ENCODE results near the gene SWT1. TPM values are rescaled to one million over a fixed set of nuclear protein-coding genes. Genes with fewer than 3 reads are reported as not detected.

SWT1 gene
- total RNA-seq, 1 experiment from 2014 or later: 2.1 TPM

DNA sequence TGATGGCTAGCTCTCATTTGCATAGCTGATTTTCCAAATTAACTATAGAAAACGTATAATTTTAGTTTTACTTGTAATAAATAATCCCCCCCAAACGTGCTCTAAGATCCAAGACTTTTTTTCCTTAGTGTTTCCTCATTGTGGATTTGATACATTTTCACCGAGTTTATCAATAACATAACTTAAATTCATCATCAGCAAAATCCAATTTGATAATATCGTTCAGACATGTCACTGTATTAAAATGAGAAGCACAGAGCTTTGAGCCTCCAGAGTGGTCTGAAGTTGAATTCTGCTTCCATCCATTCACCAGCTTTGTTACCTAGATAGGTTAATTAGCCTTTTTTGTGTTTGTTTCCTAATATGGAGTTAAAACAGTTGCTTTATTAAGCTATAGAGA, 108.3 kb downstream of the SWT1 start:
- no peak for ATAC-seq
- H3K27ac ChIP-seq (ENCODE audit: low read length): no peak overlapping the region
- in situ Hi-C loops (cut with HindIII; ENCODE audit: low pct_unique_long_range_greater_than_20kb, low sequenced_read_pairs) (no loop called here), intact Hi-C loops (cut with micrococcal nuclease; ENCODE audit: unreplicated experiment) (no loop called here)
- CTCF ChIA-PET: no interaction called here
- DNase-seq (ENCODE audit: low read depth, low spot score): no peak
- no TSS peak for BruUV-seq (replicated peaks)
- no peaks in the 10 kb centered on the region for H3K36me3 ChIP-seq (ENCODE audit: control insufficient read depth, insufficient read depth, low read length)
- TF ChIP-seq, protein P1, sequence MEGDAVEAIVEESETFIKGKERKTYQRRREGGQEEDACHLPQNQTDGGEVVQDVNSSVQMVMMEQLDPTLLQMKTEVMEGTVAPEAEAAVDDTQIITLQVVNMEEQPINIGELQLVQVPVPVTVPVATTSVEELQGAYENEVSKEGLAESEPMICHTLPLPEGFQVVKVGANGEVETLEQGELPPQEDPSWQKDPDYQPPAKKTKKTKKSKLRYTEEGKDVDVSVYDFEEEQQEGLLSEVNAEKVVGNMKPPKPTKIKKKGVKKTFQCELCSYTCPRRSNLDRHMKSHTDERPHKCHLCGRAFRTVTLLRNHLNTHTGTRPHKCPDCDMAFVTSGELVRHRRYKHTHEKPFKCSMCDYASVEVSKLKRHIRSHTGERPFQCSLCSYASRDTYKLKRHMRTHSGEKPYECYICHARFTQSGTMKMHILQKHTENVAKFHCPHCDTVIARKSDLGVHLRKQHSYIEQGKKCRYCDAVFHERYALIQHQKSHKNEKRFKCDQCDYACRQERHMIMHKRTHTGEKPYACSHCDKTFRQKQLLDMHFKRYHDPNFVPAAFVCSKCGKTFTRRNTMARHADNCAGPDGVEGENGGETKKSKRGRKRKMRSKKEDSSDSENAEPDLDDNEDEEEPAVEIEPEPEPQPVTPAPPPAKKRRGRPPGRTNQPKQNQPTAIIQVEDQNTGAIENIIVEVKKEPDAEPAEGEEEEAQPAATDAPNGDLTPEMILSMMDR (IDR thresholded peaks at IDR 0.05): no peak
- TF ChIP-seq POLR2AphosphoS5 (IDR thresholded peaks at IDR 0.05; ENCODE audit: low read depth, low read length) (no peak), TCF7L2 (IDR thresholded peaks at IDR 0.05; ENCODE audit: low read depth, low read length) (no peak), SIN3A (IDR thresholded peaks at IDR 0.05; ENCODE audit: borderline replicate concordance, insufficient read depth, low read depth, low read length) (no peak)
- TF ChIP-seq, protein P2, sequence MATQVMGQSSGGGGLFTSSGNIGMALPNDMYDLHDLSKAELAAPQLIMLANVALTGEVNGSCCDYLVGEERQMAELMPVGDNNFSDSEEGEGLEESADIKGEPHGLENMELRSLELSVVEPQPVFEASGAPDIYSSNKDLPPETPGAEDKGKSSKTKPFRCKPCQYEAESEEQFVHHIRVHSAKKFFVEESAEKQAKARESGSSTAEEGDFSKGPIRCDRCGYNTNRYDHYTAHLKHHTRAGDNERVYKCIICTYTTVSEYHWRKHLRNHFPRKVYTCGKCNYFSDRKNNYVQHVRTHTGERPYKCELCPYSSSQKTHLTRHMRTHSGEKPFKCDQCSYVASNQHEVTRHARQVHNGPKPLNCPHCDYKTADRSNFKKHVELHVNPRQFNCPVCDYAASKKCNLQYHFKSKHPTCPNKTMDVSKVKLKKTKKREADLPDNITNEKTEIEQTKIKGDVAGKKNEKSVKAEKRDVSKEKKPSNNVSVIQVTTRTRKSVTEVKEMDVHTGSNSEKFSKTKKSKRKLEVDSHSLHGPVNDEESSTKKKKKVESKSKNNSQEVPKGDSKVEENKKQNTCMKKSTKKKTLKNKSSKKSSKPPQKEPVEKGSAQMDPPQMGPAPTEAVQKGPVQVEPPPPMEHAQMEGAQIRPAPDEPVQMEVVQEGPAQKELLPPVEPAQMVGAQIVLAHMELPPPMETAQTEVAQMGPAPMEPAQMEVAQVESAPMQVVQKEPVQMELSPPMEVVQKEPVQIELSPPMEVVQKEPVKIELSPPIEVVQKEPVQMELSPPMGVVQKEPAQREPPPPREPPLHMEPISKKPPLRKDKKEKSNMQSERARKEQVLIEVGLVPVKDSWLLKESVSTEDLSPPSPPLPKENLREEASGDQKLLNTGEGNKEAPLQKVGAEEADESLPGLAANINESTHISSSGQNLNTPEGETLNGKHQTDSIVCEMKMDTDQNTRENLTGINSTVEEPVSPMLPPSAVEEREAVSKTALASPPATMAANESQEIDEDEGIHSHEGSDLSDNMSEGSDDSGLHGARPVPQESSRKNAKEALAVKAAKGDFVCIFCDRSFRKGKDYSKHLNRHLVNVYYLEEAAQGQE (IDR thresholded peaks at IDR 0.05; ENCODE audit: insufficient read depth in 1 of 2, low read depth in 2 of 2, low read length in 1 of 2): no peak
- POLR2A ChIA-PET: no interaction called here
- no peaks in the 10 kb centered on the region for H3K27me3 ChIP-seq (ENCODE audit: control insufficient read depth, insufficient read depth, low read length)
- H3K4me3 ChIP-seq (ENCODE audit: low read depth in 2 of 2, low read length in 2 of 2): no peak overlapping the region
- no peaks in the 10 kb centered on the region for H3K9me3 ChIP-seq (ENCODE audit: control insufficient read depth, insufficient read depth, low read depth, low read length)
- H3K4me1 ChIP-seq (ENCODE audit: control insufficient read depth, insufficient read depth, low read length): no peaks in the 10 kb centered on the region; the same call in 1 of the 2 replicates

DNA sequence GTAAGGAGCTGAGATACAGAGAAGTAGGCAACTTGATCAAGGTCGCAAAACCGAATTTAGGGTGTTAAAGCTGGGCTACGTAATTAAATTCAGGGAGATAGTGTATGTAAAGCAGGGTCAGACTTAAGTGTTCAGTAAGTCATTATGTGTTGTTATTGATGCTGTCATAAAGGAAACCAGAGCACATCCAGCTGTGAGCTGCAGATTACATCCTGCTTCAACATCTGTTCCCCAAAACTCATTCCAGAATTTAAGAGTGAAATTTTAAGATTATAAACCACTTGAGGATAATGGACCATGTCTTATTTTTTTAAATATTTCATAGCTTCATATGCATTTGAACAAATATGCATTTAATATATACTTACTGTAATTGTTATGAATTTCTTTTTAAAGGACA, 110.3 kb downstream of the SWT1 start:
- ChIA-PET CTCF (no interaction called here), POLR2A (interaction anchor here (0.6 kb wide), 1 partner anchor 174 kb away, joined by 3 read pairs; no protein-coding TSS in a partner anchor)
- no peaks in the 10 kb centered on the region for H3K36me3 ChIP-seq (ENCODE audit: control insufficient read depth, insufficient read depth, low read length)
- H3K27ac ChIP-seq (ENCODE audit: low read length): no peak overlapping the region
- in situ Hi-C loops (cut with HindIII; ENCODE audit: low pct_unique_long_range_greater_than_20kb, low sequenced_read_pairs) (no loop called here), intact Hi-C loops (cut with micrococcal nuclease; ENCODE audit: unreplicated experiment) (no loop called here)
- no TSS peak for BruUV-seq (replicated peaks)
- ATAC-seq (no peak), DNase-seq (ENCODE audit: low read depth, low spot score) (no peak)
- H3K4me3 ChIP-seq (ENCODE audit: low read depth in 2 of 2, low read length in 2 of 2): no peak overlapping the region
- H3K9me3 ChIP-seq (ENCODE audit: control insufficient read depth, insufficient read depth, low read depth, low read length): no peaks in the 10 kb centered on the region
- no peaks in the 10 kb centered on the region for H3K27me3 ChIP-seq (ENCODE audit: control insufficient read depth, insufficient read depth, low read length)
- TF ChIP-seq SIN3A (IDR thresholded peaks at IDR 0.05; ENCODE audit: borderline replicate concordance, insufficient read depth, low read depth, low read length) (no peak), TCF7L2 (IDR thresholded peaks at IDR 0.05; ENCODE audit: low read depth, low read length) (no peak), POLR2AphosphoS5 (IDR thresholded peaks at IDR 0.05; ENCODE audit: low read depth, low read length) (no peak)
- TF ChIP-seq, protein P2 (IDR thresholded peaks at IDR 0.05; ENCODE audit: insufficient read depth in 1 of 2, low read depth in 2 of 2, low read length in 1 of 2): no peak
- TF ChIP-seq, protein P1 (IDR thresholded peaks at IDR 0.05): no peak
- H3K4me1 ChIP-seq (ENCODE audit: control insufficient read depth, insufficient read depth, low read length): no peaks in the 10 kb centered on the region

Data from Panc1 (cell line).